Colonic mucosa (tissue), 4 donors: ENCODE results near the gene EPG5. TPM values are rescaled to one million over a fixed set of nuclear protein-coding genes. Genes with fewer than 3 reads are reported as not detected.

ENCODE experiments used
- DNase-seq: peaks from one replicate; pipeline ENCODE4 v3.0.0-alpha.2; 2020
- H3K27ac ChIP-seq: fragments of 200-600 bp; one replicate; pipeline ENCODE4 v1.8.0; 2021
- H3K27me3 ChIP-seq: fragments of 200-600 bp; one replicate; pipeline ENCODE4 v1.8.0; 2021
- H3K36me3 ChIP-seq: fragments of 200-600 bp; one replicate; pipeline ENCODE4 v1.8.0; 2021
- H3K4me1 ChIP-seq: fragments of 200-600 bp; one replicate; pipeline ENCODE4 v1.8.0; 2021; ENCODE audit warnings: mild to moderate bottlenecking
- H3K4me3 ChIP-seq: fragments of 200-600 bp; one replicate; pipeline ENCODE4 v1.8.0; 2021
- H3K9ac ChIP-seq, 2 donors: one replicate each; pipeline ENCODE4 v1.7.0; 2013; ENCODE audit warnings: control low read depth in 2 of 2, low read depth in 2 of 2, low read length in 2 of 2
- H3K9me3 ChIP-seq: fragments of 200-600 bp; one replicate; pipeline ENCODE4 v1.8.0; 2021
- intact Hi-C: fragments of 100-400 bp; cut with DNase I; formaldehyde crosslinking; loops from one replicate; pipeline ENCODE4 v1.14.1; 2022
- total RNA-seq, 2 donors: library from RNA; stranded (reverse); fragmentation: NEBNext Ultra II Directional in 1 of 2; extraction: Animal tissue kit (Norgen Biotek cat#: 25700) in 1 of 2; gene quantifications; one replicate each; pipeline ENCODE4 v1.2.1, GENCODE V29; 2021
- TF ChIP-seq, protein P1 (sequence below): fragments of 200-600 bp; IDR thresholded peaks from one replicate; pipeline ENCODE4 v1.8.0; 2022; ENCODE audit warnings: antibody characterized with exemption, mild to moderate bottlenecking
- donor health status: healthy.
- donor health status: DM: no; HTN: no; CAD: no.
- donor health status: DM: no; HTN: no; CAD: no.

EPG5 gene
- total RNA-seq, 2 donors from 2014 or later, result 16.0 to 17.3 TPM

DNA sequence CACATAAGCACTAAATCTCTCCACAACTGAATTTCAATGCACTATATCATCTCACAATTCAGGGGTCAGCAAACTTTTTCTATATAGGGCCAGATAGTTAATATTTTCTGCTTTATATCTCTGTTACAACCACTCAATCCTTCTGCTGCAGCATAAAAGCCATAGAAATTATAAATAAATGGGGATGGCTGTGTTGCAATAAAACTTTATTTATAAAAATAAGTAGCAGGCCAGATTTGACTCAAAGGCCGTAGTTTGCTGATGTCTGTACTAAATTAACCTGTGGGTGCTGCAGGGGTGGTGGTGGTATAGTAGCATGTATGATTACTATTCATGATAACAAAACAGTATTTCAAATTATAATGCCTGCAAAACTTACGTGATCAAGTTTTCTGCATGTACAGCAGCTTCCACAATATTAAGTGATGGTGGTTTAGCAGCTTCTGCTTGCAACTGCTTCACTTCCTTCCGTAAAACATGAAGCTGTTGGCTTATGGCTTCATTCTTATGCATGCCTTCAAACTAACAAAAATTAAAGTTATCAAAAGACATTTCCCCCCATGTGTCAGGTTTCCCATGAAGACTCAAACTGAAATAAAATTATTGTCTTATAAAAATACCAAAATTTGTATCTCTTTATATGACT lies 77.6 kb downstream of the EPG5 start:
- no peaks in the 10 kb centered on the region for H3K36me3 ChIP-seq
- H3K4me3 ChIP-seq, result no peak overlapping the region
- no peak overlapping the region for H3K27ac ChIP-seq
- H3K9ac ChIP-seq, result no peak overlapping the region
- no peak for DNase-seq
- intact Hi-C loops, result no loop called here
- TF ChIP-seq, protein P1, sequence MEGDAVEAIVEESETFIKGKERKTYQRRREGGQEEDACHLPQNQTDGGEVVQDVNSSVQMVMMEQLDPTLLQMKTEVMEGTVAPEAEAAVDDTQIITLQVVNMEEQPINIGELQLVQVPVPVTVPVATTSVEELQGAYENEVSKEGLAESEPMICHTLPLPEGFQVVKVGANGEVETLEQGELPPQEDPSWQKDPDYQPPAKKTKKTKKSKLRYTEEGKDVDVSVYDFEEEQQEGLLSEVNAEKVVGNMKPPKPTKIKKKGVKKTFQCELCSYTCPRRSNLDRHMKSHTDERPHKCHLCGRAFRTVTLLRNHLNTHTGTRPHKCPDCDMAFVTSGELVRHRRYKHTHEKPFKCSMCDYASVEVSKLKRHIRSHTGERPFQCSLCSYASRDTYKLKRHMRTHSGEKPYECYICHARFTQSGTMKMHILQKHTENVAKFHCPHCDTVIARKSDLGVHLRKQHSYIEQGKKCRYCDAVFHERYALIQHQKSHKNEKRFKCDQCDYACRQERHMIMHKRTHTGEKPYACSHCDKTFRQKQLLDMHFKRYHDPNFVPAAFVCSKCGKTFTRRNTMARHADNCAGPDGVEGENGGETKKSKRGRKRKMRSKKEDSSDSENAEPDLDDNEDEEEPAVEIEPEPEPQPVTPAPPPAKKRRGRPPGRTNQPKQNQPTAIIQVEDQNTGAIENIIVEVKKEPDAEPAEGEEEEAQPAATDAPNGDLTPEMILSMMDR, result no peak
- H3K27me3 ChIP-seq, result no peaks in the 10 kb centered on the region
- H3K9me3 ChIP-seq, result no peaks in the 10 kb centered on the region
- no peaks in the 10 kb centered on the region for H3K4me1 ChIP-seq

GRCh38 chr18:45887585-45887984 lies 79.5 kb downstream of the EPG5 start:
- H3K4me1 ChIP-seq, result no peaks in the 10 kb centered on the region
- no peak for DNase-seq
- intact Hi-C loops, result no loop called here
- no peak overlapping the region for H3K27ac ChIP-seq
- no peaks in the 10 kb centered on the region for H3K27me3 ChIP-seq
- H3K4me3 ChIP-seq, result no peak overlapping the region
- TF ChIP-seq, protein P1, result no peak
- H3K36me3 ChIP-seq, result no peaks in the 10 kb centered on the region
- H3K9me3 ChIP-seq, result no peaks in the 10 kb centered on the region
- H3K9ac ChIP-seq, result no peak overlapping the region

- intact Hi-C loops, result loop anchor here (5.0 kb wide), 1 partner anchor 189 kb away; no protein-coding TSS in a partner anchor
- Histone ChIP-seq H3K4me1 (no peaks in the 10 kb centered on the region), H3K27me3 (no peaks in the 10 kb centered on the region), H3K36me3 (no peaks in the 10 kb centered on the region), H3K27ac (no peak overlapping the region), H3K9ac (no peak overlapping the region), H3K4me3 (no peak overlapping the region), H3K9me3 (no peaks in the 10 kb centered on the region)
- TF ChIP-seq, protein P1, result no peak
- DNase-seq, result no peak
These were observed 86.1 kb downstream of the EPG5 start for GRCh38 chr18:45880876-45881558.

GRCh38 chr18:45879681-45880655 lies 87.2 kb downstream of the EPG5 start:
- no peaks in the 10 kb centered on the region for H3K36me3 ChIP-seq
- DNase-seq, result peak; percentile 51

More at GRCh38 chr18:45879681-45880655, 87.2 kb downstream of the EPG5 start:
- H3K27ac ChIP-seq, result no peak overlapping the region
- intact Hi-C loops, result loop anchor here (5.0 kb wide), 1 partner anchor 188 kb away; no protein-coding TSS in a partner anchor
- no peaks in the 10 kb centered on the region for H3K9me3 ChIP-seq
- TF ChIP-seq, protein P1, result peak; percentile 99
- H3K4me1 ChIP-seq, result no peaks in the 10 kb centered on the region
- H3K4me3 ChIP-seq, result no peak overlapping the region
- H3K9ac ChIP-seq, result no peak overlapping the region
- H3K27me3 ChIP-seq, result no peaks in the 10 kb centered on the region
